Stimulated activated CD4-positive, alpha-beta T cell treated with anti-CD3 and anti-CD28 coated beads, Interleukin-2, amount 100 ng/mL, for 24 hours (primary cell): ENCODE results near the gene INHBA.

ENCODE experiments used
- DNase-seq, 2 donors: peaks; one replicate each; pipeline ENCODE4 v3.0.0-alpha.2; 2020

The INHBA gene

DNA sequence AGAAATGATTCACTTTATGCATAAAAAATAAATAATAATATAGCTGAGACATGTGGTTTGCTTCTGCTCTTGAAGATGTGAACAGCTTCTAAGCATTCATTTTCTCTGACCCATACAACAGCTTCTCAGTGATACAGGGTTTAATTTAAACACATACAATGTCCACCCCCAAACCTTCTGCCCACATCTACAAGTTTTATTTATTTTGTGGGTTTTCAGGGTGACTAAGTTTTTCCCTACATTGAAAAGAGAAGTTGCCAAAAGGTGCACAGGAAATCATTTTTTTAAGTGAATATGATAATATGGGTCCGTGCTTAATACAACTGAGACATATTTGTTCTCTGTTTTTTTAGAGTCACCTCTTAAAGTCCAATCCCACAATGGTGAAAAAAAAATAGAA is 17.2 kb downstream of the INHBA start:
- no peak for DNase-seq

DNA sequence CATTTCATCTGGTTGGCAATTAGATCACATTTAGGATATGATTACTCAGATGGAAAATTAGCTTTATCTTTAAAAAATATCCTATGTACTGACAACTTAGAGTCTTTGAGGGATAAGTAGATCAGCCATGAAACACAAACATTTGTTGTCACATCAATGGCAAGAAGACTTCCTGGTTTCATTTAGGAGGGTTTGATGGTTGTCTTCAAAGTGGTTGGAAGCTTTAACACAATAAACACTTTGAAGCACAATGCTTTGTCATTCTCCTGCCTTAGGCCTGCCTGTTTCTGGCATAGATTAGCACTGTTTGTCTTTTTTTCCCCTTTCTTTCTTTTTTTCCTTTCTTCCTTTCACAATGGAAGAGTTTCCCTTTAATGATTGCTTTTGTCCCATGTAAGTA is 20.5 kb downstream of the INHBA start:
- no peak for DNase-seq

DNA sequence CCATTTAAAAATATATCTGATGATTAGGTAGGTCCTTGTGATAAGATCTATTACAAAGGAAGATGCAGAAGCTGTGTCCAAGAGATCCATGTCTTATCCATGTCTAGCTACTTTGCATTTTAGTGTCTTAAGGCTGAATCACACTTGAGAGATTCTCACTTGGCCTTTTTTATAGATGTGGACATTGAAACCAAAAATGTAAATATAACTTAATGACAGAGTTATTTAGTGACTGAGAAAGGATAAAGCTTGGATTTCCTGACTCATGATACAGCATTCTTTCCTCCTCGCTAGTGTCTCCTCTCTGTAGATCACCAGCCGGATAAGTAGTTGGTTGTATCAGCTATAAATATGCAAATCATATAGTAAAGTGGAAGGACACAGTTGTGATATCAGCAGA is 23.3 kb downstream of the INHBA start:
- no peak for DNase-seq

DNA sequence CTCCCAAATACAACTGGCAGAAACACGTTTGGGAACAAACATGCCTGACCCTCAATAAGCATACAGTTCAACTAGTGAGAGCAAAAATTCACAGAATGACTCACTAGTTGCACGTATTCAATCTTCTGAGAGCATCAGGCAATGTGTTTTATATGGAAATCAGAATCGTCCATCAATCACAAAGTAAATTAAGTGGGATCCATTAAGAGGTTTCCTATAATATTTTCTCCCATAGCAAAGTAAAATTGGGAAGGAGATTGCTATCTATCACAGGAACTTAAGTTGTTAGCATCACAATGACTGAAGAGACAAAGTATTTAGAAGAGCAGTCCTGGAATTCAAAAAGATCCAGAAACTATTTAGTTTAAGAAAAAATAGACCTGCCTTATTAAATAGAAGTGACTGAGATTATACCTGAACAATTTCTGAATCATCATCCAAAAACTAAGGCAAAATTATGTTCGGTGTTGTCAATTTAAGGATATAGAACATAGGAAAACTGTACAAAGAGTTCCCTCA is 28.3 kb downstream of the INHBA start:
- no peak for DNase-seq

DNA sequence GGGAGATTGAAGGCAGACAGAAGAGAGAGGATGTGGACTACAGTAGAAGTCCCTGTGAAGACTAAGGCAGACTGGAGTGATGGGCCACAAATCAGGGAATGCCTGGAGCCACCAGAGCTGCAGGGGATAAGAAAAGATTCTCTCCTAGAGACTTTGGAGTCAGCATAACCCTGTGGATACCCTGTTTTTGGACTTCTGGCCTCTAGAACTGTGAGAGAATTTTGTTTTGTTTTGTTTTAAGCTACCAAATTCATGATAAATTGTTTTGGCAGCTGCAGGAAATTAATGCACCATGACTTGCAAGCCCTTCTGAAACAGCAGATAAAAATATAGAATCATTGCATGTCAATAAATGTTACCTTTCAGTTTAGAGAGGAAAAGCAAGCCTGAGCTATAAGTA is 41.3 kb downstream of the INHBA start:
- no peak for DNase-seq

DNA sequence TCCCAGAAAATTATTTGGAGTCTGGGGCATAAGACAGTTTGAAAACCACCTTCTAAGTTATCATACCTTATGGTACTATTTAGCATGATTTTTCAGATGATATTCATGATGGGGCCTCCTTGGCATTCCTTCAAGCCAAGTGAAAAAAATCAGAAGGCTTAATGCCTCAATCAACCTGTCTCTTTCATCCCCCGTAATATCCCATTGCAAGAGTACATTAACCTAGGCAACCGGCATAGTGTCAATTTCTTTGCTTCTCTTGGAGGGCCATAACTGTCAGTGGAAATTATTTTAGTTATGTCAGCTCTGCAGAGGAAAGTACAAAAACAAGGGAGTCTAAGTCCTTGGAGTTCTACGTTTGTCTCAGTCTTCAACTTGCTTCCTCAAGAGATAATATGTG is 43.4 kb downstream of the INHBA start:
- DNase-seq: no peak

DNA sequence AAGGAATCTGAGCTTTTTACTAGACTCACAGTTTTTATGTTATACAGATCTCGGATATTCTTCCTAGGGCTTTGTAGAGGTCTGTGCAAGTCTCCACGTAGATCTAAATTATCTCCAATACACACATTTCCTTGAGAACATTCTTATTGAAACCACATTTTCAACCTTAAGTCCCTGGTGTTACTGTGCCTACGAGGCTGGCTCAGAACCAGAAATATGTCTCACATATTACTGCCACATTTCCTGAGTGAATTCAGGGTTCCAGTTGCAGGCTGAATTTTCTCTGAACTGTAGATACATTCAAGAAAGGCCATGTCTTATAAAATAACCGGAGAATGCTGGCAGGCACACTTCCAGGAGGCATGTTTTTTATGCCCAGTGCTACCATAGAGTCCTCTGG is 46.5 kb downstream of the INHBA start:
- DNase-seq: no peak

DNA sequence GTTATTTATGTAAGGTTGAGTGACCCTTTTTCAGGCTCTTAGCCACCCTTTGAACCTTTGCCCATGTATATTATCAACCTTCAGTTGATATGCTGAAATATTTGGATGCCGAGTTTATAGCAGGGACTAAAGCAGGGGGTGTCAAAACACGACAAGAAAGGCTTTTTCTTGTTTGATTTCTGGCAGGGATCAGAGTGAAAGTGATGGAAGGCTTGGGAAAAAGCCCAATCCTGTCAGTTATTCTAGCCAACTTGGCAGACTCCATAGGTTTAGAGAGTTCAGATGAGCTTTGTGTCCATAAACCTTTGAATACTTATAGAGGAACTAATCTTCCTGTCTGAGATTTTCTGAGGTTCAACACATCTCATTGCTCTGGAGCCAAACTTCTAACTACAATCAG is 47.5 kb downstream of the INHBA start:
- DNase-seq: no peak

DNA sequence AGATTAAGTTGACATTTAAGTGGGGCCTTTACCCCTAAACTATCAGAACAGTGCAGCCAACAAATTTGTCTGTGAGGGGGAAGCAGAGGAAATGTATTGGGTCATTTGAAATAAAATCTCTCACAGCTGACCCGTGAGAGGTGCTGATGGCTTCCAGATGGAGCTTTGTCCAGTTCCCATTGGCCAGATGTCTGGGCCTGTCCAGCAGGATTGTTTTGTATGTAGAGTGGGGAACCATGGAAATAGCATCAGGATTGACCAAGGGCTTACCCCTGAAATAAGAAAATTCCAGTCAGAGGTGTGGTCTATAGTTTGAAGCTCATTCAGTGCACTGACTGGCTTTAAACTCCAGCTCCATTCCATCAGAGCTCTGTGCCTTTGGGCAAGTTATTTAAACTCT is 50.6 kb downstream of the INHBA start:
- no peak for DNase-seq

DNA sequence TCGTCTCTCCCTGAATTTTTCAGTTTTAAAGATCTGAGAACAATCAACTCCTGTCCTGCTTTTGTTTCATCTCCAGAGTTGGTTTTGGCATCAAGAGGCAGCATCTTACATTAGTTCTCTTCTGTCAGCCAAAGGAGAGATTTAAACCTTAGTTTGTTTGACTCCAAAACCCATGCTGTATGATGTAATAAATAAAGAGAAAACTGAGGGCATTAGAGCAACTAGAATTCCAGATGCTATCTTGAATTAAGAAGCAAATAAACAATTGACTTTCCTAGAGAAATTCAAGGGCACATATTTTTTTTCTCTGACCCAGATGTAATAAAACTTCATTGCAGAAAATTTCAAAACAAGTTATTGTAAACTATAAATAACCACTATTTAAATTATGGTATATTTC is 54.4 kb downstream of the INHBA start:
- DNase-seq: no peak

DNA sequence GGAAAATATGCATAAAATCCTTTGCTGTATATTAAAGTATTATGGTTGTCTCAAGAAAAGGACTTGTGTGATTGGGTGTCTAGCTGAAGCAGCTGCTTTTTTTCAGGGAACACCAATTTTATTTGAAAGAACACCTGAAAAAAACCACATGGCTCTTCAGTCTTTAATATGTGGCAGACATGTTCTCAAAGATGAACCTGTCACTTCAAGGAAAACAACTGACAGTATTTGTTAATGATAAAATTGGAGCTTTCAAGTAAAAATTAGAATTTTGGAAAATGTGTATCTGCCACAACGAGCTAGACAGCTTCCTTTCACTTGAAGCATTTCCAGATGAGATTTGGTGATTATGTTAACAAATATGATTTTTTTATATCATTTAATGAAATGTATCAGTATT is 59.3 kb downstream of the INHBA start:
- DNase-seq: no peak

DNA sequence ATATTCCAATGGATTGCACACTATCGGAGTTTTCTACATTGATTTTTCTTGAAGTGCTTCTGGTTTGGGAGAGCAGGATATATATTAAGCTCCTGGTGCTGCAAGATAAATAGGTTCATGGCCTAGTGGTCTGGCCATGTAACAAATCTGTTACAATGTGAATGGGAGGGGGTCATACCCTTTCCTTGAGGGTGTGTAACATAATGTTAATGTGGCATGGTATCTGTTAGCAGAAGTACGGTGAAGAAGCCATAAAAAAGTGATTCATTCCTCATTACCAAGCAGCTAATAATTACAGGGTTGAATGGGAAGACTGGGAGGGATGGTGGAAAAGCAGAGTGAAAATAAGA is 61.2 kb downstream of the INHBA start:
- no peak for DNase-seq

DNA sequence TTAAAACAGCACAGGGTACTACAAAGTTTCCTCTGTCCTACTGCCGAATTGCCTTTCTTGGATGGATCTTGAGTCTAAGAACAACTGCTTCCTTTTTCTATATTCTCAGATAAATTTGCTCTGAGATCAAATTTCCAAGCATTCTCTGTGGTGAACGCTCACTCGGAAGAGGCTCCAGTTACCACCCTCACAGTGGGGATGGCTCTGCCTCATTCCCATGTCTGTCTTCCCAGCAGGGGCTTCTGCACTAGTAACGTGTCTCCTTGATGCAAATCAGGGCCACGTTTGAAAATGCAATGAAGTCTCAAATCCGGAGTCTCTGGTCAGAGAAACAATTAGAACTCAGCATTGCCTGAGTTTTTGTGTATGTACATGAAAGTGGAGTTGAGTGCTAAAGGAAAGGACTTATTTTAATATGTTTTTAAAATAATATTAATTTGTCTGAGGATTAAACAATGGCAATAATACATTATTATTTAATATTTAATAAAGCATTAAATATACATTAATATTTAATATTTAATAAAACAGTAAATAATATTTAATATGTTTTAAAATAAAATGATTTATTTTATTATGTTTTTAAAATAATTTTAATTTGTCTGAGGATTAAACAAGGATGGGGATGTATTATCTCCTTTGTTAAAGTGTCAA is 61.8 kb downstream of the INHBA start:
- no peak for DNase-seq

DNA sequence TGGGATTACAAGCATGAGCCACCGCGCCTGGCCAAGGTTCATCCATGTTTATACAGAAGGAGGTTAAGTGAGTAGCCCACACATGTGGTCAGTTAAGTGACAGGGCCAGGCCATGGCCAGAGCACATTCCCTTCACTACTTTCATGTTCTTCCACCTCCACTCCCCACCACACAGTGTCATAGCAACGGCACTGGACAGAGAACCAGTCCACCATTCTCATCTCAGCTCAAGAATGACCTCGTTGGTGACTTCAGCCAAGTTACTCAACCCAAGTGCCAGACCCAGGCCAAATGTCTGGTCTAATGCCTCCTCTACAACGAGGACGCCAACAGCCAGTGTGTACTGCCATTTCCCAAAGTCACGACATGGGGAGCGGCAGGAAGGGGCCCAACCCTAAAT is 62.4 kb downstream of the INHBA start:
- DNase-seq: no peak

DNA sequence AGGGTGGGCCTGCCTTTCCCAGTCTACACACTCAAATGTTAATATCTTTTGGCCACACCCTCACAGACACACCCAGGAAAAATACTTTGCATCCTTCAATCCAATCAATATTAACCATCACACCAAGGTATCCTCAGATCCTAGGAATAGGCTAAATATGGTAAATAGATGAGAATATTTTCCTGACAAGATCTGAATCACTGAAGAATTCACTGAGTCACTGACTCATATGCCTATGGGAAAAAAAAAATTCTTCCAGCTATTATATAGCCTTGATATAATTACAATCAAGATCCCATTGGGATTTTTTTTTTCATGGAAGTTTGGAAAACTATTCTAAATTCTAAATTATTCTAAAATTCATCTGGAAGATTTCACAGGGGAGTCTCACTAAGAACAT is 65.8 kb downstream of the INHBA start:
- no peak for DNase-seq
